HTERT RPE-1 (cell line): ENCODE data around the gene CDH5.

Source experiments
- in situ Hi-C: fragments of 300-500 bp; cut with MboI; formaldehyde crosslinking; loops from 4 replicates; pipeline ENCODE4 v1.14.3; 2020; ENCODE audit warnings: low sequenced_read_pairs

CDH5 gene

DNA sequence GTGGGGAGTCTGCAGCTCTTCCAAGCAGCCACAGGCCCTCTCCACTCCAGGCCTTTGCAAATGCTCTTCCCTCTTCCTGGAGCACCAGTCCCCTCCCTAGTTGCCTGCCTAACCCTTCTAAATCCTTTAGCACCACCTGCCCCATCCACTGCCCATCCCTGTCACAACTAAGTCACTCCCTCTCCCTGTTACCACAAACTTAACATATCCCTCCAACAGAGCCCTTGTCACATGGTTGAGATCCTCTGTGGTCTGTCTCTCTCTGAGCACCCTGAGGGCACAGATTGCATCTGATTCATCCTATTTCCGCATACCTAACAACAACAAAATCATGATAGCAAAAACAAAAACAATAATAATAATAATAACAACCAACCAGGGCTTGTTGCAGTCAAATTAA is 49.6 kb downstream of the CDH5 start:
- in situ Hi-C loops = no loop called here

DNA sequence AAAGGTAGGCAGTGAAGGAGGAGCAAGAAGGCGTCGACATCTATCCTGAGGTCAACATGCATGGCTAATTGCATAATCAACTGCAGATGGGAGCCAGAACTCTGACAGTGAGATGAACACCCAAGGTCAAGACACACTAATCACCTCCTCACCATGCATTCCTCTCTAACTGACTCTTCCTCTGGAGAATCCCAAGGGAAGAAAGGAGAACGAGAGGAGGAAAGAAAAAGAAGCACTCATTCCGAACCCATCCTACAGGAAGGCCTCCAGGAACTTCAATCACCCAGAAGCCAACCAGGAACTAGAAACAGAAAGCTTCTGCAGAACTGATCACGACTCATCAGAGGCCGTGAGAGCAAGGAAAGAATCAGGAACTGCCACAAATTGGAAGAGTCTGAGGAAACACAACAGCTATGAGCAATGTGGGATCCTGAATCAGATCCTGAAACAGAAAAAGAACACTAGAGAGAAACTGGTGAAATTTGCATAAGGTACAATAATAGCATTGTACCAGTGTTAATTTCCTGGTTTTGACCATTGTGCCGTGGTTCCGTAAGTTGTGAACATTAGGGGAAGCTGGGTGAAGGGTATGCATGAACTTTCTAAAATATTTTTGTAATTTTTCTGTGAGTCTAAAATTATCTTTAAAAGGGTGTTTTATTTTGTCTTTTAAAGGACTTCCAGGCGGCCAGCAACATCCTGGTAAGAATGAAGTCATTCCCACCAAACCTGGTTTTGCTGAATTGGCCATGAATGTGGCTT is 50.6 kb downstream of the CDH5 start:
- in situ Hi-C loops = no loop called here

DNA sequence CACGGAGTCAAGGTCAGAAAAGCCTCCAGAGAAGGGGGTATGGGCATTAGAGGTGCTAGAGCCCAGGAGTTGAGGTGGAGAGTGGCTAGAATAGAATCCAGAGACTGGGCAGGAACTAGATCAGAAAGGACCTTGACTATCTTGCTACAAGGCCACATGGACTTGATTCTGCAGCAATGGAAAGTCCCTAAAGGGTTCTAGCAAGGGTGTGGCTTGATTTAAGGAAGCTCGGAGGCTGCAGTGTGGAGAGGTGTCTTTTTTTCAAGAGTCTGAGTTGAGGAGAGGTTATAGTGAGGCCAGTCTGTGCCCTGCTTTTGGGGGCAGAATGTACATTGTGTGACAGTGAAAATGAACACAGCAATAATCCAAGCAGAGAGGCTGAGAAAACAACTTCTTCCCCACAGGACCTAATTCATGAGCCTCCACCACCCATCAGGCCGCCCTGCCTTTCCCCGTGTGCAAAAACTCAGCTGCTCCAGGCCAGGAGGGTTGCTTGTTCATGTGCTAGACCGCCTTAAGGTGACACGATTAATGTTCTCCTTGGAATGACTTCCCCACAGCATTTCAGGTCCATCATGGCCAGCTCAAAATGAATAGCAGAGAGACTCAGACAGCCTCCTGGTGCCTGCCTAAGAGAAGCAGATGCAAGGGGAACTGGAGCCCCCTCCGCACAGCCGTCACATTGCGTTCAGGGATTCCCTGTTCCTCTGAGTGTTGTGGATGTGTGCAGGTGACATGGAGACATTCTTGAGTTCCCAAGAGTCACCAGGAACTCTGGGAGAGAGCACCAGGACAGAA is 51.9 kb downstream of the CDH5 start:
- in situ Hi-C loops = no loop called here

- in situ Hi-C loops = no loop called here
Measured at GRCh38 chr16:66419527-66419926, 53.0 kb downstream of the CDH5 start.

GRCh38 chr16:66420396-66420795 is 53.9 kb downstream of the CDH5 start:
- in situ Hi-C loops = no loop called here

DNA sequence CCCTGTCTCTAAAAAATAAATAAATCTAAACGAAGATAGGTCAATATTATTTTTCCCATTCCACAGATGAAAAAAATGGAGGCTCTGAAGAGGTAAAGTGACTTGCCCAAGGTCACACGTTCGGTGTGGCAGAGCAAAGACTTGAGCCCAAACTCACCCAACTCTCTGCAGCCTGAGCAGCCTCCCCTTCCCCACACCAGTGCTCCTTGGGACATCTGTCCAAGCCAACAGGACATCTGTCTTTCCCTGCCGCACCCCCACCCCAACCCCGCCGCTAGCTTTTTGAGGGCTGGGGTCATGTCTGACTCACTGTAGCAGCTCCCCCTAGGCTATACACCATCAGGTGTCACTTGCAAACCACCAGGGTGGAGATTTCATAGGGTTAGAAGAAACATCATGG is 55.4 kb downstream of the CDH5 start:
- in situ Hi-C loops = no loop called here

DNA sequence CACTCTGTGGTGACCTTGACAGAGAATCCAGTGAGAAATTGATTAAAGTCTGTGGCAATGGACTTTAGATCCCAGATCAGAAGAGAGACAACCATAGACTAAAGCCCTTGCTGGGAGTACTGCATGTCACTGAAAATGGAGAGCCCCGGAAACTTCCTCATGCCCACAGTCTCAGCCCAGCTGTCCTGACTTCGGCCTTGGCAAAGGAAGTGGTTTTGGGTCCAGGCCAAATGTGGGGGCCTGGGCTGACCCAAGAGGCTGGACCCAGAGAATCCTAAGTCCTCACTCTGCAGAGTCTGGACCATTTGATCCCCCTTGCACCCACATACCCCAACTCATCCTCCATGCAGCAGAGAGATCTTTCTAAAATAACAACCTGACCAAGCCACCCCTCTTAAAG is 55.9 kb downstream of the CDH5 start:
- in situ Hi-C loops = no loop called here

DNA sequence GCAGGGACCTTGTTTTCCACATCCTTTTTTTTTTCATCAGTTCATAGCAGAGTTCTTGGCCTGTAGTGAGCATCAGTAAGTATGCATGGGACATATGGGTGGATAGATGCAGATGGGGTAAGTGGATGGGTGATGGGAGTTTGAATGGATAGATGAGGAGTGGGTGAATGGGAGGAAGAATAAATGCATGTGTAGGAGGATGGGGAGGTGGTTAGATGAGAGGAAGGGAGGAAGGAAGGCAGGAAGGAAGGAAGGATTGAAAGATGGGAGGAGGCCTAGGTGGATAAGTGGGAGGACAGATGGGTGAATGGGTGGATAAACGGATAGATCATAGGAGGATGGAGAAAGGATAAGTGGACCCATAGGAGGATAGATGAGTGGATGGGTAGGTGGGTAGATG is 56.7 kb downstream of the CDH5 start:
- in situ Hi-C loops = no loop called here

GRCh38 chr16:66425651-66426050 is 59.2 kb downstream of the CDH5 start:
- in situ Hi-C loops = no loop called here

DNA sequence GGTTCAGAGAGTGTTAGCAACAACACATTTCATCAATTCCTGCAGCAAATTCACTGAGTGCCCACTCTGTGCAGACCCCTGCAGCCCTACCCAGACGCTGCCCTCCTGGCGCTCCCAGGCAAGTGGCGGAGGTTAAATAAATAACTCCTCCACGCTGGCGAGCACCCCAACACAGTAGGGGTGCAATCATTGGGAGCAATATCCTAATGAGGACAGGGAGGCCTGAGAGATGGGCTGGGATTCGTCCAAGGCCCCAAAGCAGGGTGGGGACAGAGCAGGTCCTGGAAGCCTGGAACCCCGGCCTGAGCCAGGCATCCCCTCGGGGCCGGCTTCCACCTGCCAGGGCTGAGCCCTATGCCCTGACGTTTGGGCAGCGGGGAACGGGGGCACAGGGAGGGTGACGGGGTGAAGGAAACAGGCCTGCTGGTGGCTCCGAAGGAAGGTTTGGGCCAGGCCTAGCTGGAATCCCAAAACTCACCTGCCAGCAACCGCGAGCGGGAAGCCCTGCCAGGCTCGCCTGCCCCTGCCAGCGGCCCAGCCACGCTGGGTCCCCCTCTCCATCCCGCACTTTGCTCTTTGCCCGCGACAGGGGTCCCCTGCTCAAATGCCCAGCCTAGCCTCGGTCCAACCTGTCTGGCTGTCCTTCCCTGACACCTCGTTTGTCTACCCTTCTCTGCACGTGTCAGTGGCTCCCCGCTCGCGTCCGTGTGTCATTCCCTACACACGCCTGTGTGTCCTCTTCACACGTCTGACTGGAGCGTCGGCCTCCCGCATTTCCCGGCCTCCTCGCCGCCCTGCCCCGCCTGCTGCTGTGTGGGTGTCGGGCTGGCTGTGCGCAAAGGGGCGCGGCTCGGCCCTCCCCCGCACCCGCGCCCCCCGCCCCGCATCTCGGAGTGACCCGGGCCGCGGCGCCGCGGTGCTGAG is 59.9 kb downstream of the CDH5 start:
- in situ Hi-C loops = no loop called here

GRCh38 chr16:66427036-66427860 is 60.8 kb downstream of the CDH5 start, which contains the start of gene BEAN1:
Gene BEAN1, plus strand, starts transcription at chr16:66427295. Its CDS starts 10,382 bp downstream, at chr16:66437677.
- in situ Hi-C loops = no loop called here

DNA sequence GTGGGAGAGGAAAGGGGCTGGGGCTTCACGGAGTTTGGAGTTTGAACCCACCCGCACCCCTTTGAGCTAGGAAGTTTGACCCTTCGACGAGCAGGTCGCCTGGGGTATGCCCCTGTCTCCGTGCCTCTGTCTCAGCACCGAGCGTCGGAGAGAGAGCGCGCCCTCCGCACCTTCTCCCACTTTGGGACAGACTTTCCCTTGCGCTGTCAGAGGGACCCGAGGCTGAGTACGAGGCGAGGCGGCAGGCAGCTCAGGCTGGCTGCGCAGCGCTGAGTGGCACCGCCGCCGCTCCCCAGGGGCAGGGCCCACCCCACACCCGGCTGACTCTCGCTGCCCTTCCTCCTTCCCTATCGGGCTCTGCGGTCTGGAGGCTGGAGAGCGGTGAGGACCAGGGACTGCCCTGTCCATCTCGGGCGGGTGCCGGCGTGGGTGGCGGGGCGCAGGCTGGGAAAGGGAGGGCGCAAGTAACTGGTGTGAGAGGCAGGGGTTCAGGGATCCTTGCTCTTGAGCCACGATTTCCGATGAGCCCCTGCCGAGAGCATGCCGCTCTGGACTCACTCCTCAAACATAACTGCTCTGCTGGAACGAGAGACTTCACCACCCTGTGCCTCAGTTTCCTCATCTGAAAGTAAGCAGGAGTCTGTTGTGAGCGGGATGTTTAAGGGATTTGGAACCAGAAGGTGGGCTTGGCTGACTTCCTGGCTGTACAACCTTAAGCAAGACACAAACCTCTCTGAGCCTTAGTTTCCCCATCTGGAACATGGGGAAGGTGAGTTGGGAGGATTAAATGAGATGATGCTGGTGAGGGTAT is 61.6 kb downstream of the CDH5 start:
- in situ Hi-C loops = no loop called here

DNA sequence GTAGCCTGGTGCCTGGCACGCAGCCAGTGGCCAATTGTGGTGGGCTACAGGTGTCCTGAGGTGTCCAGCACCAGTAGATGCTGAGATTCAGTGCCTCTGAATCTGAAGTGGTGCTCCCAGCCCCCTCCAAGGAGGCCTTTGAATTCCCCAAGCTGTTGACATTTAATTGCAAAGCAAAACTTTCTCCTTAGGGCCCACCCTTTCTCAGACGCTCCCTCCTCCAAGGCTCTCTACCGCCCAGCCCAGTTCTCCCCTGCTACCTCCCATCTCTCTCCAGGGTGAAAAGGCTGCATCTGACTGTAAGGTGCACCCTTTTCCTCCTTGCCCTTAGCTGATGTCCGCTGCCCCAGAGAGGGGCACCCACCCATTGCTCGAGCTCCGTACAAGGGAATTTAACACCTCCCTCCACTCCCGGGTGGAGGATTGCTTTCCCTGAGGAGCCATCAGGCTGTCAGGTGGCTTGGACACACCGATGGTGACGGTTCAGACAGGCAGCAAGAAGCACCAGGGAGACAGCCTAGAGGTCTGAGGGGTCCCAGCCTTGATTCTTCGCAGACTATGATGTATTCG is 62.3 kb downstream of the CDH5 start:
- in situ Hi-C loops = no loop called here

DNA sequence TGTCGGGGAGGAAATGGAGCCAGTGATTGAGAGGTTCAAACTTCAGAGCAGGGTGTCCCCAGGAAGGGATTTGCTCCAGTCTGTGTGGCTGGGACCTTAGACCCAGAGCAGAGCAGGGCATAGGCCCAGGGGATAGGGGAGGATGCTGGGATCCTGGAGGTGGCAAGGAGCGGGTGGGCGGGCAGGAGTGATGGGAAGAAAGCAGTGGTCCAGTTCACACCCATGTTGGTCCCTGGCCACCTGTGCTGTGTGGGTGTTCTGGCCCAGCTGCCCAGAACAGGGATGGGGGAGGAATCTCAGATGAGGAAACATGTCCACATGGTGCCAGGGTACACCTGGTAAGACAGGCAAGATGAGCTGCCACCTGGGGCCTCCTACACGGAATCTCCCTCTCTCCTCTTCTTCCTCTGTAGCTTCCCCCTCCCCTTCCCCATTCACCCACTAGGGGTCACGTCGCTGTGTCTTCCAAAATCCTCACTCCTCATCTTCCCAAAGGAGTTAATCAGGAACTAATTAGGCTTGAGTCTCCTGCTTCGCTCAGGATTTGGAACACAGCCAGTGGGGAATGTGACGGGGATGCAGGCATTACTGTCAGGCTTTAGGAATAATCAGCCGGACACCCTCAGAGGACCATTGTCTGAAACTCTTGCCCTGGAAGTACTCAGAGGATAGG is 62.9 kb downstream of the CDH5 start:
- in situ Hi-C loops = no loop called here

DNA sequence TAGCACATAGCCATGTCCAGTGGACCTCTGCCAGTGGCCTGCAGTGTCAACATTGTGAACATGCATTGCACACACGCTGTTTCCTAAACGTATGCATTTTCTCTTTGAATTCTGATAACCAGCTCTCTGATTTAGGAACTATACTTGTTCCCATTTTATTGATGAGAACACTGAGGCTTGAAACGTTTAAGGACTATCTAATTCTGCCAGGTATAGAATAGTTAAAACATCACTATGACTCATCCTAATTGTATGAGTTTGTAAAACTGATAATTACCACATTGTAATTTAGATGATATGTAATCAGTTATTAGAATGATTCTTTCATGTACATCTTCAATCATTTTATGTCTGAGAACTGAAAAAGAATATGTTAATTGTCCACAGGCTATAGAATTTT is 63.7 kb downstream of the CDH5 start:
- in situ Hi-C loops = no loop called here

DNA sequence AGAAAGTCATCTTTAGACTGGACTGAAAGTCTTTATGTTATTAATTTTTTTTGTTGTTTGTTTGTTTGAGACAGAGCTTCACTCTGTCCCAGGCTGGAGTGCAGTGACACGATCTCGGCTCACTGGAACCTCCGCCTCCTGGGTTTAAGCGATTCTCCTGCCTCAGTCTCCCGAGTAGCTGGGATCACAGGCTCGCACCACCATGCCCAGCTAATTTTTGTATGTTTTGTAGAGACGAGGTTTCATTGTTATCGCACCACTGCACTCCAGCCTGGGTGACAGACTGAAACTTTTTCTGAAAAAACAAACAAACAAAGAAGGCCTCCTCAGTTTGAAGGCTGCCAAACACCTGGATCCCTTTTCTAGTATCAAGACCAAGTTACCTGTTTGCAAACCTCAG is 65.3 kb downstream of the CDH5 start:
- in situ Hi-C loops = no loop called here

- in situ Hi-C loops = no loop called here
Measured at GRCh38 chr16:66432429-66432828, 65.9 kb downstream of the CDH5 start.

DNA sequence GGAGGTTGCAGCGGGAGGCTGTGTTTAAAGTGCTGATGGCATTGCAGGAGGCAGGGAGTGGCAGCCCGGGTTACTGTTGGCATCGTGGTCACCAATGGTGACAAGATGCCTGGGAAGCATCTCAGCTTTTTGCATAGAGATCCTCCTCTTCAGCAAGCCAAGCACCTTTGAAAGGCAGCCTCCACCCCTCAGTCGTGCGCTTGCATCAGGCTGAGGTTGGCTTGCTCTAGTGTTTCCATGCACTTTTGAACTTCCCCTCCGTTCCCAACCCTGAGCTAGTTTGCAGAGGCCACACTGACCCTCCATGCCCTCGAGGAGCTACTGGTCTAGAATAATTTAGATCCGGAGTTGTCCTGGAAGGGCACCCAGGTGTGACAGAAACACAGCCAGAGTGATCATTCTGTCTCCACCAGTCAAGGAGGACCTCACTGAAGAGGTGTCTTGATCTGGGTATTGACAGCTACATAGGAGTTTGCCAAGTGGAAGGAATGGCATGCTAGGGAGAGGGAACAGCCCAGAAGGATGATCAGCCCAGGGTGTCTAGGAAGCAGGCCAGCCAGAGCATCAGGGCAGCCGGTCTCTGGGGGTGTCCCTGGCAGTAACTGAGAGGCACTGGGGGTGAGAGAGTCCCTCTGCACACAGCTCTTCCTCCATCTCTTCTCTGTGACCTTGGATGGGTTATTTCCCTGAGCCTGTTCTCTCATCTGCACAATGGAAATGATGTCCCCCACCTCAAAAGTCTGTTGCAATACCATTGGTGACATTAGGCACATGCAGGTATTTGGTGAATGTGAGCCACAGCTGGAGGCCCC is 68.3 kb downstream of the CDH5 start:
- in situ Hi-C loops = no loop called here
